Activated naive CD4-positive, alpha-beta T cell treated with anti-CD3 and anti-CD28 coated beads for 36 hours (primary cell): ENCODE measurements around the gene PRR20G. TPM values are rescaled to one million over a fixed set of nuclear protein-coding genes. Genes with fewer than 3 reads are reported as not detected.
"Not testable (repeated sequence)": the region's sequence is repeated elsewhere in the genome, so short reads cannot be mapped to it uniquely, and the experiment has no call there.

Experiments used
- CTCF ChIA-PET: fragments of 350-600 bp; sonication (Branson Sonifier 250); formaldehyde crosslinking; loops from one replicate; lab custom pipeline; 2021; ENCODE audit warnings: antibody characterized with exemption; lab: Charles Lee
- DNase-seq: peaks from one replicate; pipeline ENCODE4 v3.0.0-alpha.2; 2020
- H3K27ac Mint-ChIP-seq: one replicate; pipeline ENCODE4 v1.8.0; 2021; ENCODE audit warnings: mild to moderate bottlenecking, mixed read lengths
- H3K27me3 Mint-ChIP-seq: one replicate; pipeline ENCODE4 v1.8.0; 2021; ENCODE audit warnings: low read depth, mixed read lengths
- H3K36me3 Mint-ChIP-seq: one replicate; pipeline ENCODE4 v1.8.0; 2021; ENCODE audit warnings: low read depth, mixed read lengths
- H3K4me1 Mint-ChIP-seq: one replicate; pipeline ENCODE4 v1.8.0; 2021; ENCODE audit warnings: low read depth, mixed read lengths
- H3K4me3 Mint-ChIP-seq: one replicate; pipeline ENCODE4 v1.8.0; 2021; ENCODE audit warnings: mild to moderate bottlenecking, moderate library complexity, mixed read lengths
- H3K9me3 Mint-ChIP-seq: one replicate; pipeline ENCODE4 v1.8.0; 2021; ENCODE audit warnings: mixed read lengths
- intact Hi-C: fragments of 100-400 bp; cut with micrococcal nuclease; formaldehyde crosslinking; loops from one replicate; pipeline ENCODE4 v1.15.1; 2023
- total RNA-seq, 2 experiments: library from RNA; stranded (reverse); gene quantifications; one replicate each; pipeline ENCODE4 v1.2.3, GENCODE V29; 2021

The PRR20G gene
- total RNA-seq, 2 experiments from 2014 or later = not detected

DNA sequence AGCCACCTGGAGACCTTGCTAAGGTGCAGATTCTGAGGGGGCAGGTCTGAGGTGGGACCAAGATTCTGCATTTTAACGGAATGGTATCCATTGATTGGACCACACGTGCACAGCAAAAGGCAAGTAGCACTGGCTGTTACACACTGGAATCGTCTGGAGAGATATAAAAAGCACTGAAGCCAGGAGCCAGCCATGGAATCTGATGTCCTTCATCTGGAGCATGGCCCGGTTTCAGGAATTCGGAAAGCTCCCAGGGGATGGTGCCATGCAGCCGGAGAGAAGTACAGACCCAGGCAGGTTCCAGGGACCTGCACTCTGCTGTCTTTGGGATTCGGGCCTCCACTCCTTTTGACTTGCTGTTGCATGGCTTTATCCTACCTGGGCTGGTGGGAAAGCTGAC lies 28.8 kb upstream of the PRR20G start:
- H3K4me3 Mint-ChIP-seq = no peak overlapping the region
- H3K4me1 Mint-ChIP-seq = no peaks in the 10 kb centered on the region
- H3K9me3 Mint-ChIP-seq = no peaks in the 10 kb centered on the region
- intact Hi-C loops = no loop called here
- no peak overlapping the region for H3K27ac Mint-ChIP-seq
- H3K27me3 Mint-ChIP-seq = peaks cover 15% of the 10 kb centered on the region
- no peaks in the 10 kb centered on the region for H3K36me3 Mint-ChIP-seq
- no peak for DNase-seq
- CTCF ChIA-PET = no interaction called here

DNA sequence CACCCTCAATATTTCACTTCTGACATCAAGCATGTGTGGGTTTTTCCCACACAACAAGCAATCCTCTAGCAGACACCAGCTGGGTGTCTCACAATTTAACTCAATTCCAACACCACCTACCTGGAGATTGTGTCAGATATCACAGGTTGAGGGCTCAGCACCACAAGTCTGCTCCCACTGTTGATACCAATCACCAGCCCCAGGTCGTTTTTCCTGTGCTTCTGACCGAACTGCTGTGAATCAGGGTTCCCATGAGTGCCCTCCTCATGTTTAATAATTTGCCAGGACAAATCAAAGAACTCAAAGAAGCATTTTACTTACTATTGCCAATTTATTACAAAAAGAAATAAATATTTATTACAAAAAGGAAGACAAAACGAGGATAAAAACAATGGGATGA lies 25.0 kb upstream of the PRR20G start:
- Mint-ChIP-seq H3K9me3 (peaks cover 7% of the 10 kb centered on the region), H3K36me3 (no peaks in the 10 kb centered on the region), H3K27ac (no peak overlapping the region), H3K4me1 (no peaks in the 10 kb centered on the region), H3K4me3 (no peak overlapping the region), H3K27me3 (peaks cover 16% of the 10 kb centered on the region)
- no peak for DNase-seq
- intact Hi-C loops = no loop called here
- CTCF ChIA-PET = interaction anchor here (0.7 kb wide), 1 partner anchor 49 kb away, joined by 3 read pairs; no protein-coding TSS in a partner anchor

DNA sequence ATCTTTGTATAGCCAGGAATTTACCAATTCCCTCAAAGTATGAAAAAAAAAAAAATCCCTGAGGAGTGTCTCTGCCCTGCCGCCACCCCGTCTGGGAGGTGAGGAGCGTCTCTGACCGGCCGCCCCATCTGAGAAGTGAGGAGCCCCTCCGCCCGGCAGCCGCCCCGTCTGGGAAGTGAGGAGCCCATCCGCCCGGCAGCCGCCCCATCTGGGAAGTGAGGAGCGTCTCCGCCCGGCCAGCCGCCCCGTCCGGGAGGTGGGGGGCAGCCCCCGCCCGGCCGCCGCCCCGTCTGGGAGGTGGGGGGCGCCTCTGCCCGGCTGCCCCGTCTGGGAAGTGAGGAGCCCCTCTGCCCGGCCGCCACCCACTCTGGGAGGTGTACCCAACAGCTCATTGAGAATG lies 21.0 kb upstream of the PRR20G start:
- H3K4me1 Mint-ChIP-seq, H3K36me3 Mint-ChIP-seq, DNase-seq, CTCF ChIA-PET, H3K27ac Mint-ChIP-seq, H3K4me3 Mint-ChIP-seq, H3K9me3 Mint-ChIP-seq, H3K27me3 Mint-ChIP-seq, intact Hi-C loops: not testable (repeated sequence)

DNA sequence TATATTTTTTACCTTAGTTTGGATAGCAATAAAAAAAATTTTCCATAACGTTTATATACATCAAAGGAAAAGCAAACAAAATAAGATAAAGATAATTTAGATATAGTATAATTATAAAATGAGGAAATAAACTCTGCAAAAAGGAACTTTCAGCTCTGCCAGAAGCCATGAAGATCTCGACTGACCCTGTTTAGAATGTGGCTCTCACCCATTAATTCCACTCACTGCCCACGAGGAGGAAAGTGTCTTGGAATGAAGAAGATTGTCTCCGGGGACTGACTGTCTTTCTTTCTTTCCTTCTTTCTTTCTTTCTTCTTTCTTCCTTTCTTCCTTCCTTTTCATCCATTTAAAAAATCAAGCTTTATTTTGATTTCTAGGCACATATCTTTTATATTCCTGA lies 20.1 kb upstream of the PRR20G start:
- CTCF ChIA-PET = interaction anchor here (0.6 kb wide), 1 partner anchor 61 kb away, joined by 4 read pairs; no protein-coding TSS in a partner anchor
- Mint-ChIP-seq H3K9me3 (peaks cover 7% of the 10 kb centered on the region), H3K27me3 (peaks cover 9% of the 10 kb centered on the region), H3K4me3 (no peak overlapping the region), H3K4me1 (no peaks in the 10 kb centered on the region), H3K27ac (no peak overlapping the region), H3K36me3 (no peaks in the 10 kb centered on the region)
- no peak for DNase-seq
- intact Hi-C loops = no loop called here

DNA sequence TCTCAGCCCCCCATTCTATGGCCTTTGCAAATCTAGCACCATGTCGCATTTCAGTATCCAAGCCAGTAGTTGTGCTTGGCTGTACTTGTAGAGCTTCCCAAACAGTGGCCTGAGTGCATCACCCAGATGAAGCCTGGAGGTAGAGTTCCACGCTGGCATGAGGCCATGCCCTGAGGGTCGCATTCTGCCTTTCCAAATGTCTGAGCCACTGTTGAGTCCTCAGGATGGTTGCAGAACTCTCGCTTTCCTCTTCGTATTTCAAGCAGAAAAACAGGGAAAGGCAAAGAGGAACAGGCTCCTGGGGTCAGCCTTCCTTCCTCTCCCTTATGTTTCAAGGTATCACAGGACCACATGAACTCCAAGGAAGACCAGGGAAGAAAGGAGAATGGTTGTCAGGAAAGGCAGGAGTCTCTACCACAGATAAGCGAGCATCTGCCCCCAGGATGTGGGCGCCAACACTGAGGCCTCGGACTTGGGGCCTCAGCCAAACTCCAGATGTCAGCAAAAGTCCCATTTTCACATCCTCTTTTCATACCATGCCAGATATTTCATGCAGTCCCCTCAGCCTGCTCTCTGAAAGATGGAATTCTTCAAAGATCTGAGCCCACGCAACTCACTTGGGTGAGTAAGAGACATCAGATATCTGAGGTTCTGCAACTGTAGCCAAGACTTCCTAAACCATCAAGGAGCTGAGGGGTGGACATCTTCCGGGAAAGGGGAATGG lies 19.4 kb upstream of the PRR20G start:
- Mint-ChIP-seq H3K27ac (no peak overlapping the region), H3K9me3 (peaks cover 7% of the 10 kb centered on the region), H3K4me1 (no peaks in the 10 kb centered on the region), H3K4me3 (no peak overlapping the region), H3K27me3 (peaks cover 8% of the 10 kb centered on the region), H3K36me3 (no peaks in the 10 kb centered on the region)
- no peak for DNase-seq
- CTCF ChIA-PET = no interaction called here
- intact Hi-C loops = no loop called here

DNA sequence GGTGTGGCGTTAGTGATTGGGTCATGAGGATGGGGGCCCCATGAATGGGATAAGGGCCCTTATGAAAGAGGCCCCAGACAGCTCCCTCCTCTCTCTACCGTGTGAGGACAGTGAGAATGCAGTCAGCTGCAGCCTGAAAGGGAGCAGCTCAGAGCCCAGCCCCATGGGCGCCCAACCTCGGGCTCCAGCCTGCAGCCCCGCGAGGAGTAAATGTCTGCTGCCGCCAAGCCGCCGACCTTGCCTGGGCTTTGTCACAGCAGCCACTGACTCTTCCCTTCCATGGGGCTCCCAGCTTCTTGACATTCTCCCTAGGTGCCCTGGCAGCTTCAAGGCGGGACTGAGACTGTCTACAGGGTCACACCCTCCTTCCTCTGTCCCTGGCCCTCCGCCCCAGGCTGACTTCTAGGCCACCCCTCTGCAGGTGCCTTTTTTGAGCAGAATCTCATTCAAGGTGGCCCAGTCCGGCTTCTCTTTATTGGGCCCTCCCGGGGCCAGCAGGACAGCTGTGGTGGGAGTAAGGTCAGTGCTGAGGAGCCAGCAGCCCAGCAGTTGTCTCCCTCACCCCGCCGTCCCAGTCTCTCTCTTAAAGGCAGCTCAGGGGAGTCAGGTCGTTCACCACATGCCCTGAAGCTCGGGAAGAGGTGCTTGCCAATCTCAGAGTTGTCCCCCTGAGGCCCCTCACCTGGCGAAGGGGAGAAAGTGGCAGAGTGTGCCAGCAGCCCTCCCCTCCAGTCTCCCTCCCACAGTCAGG lies 18.7 kb upstream of the PRR20G start:
- CTCF ChIA-PET = no interaction called here
- H3K27ac Mint-ChIP-seq = no peak overlapping the region

DNA sequence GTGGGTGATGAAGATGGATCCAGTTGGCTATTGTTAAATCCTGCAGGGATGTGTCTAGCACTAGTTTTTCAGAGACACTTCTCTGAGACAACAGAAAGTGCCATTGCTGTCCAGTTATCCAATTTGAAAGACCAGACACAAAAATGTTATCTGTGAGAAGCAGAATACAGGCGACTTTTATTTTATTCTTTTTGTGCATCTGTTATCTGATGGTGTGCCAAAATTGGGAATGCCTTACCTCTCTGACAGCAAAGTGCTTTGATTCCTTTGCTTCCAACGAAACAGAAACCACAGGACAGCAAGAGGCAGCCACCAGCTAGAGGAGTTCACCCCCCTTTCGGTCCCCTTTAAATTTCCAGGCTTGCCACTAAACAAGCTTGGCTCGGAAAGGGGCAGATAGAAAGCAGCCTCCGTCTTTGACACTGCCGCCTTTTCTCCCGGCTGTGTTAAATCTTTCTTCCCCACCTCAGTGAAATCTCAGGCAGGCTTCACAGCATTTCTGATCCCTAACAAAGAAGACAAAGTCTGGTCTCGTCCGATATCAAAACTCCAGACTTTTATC lies 17.7 kb upstream of the PRR20G start:
- no peaks in the 10 kb centered on the region for H3K4me1 Mint-ChIP-seq
- intact Hi-C loops = no loop called here
- CTCF ChIA-PET = no interaction called here
- H3K4me3 Mint-ChIP-seq = no peak overlapping the region
- peaks cover 7% of the 10 kb centered on the region for H3K9me3 Mint-ChIP-seq
- H3K36me3 Mint-ChIP-seq = no peaks in the 10 kb centered on the region
- H3K27ac Mint-ChIP-seq = no peak overlapping the region
- peaks cover 8% of the 10 kb centered on the region for H3K27me3 Mint-ChIP-seq
- DNase-seq = no peak

More for the DNA sequence above, 18.7 kb upstream of the PRR20G start:
- Mint-ChIP-seq H3K4me1 (no peaks in the 10 kb centered on the region), H3K36me3 (no peaks in the 10 kb centered on the region), H3K27me3 (peaks cover 8% of the 10 kb centered on the region), H3K4me3 (no peak overlapping the region), H3K9me3 (peaks cover 7% of the 10 kb centered on the region)
- intact Hi-C loops = no loop called here
- no peak for DNase-seq

DNA sequence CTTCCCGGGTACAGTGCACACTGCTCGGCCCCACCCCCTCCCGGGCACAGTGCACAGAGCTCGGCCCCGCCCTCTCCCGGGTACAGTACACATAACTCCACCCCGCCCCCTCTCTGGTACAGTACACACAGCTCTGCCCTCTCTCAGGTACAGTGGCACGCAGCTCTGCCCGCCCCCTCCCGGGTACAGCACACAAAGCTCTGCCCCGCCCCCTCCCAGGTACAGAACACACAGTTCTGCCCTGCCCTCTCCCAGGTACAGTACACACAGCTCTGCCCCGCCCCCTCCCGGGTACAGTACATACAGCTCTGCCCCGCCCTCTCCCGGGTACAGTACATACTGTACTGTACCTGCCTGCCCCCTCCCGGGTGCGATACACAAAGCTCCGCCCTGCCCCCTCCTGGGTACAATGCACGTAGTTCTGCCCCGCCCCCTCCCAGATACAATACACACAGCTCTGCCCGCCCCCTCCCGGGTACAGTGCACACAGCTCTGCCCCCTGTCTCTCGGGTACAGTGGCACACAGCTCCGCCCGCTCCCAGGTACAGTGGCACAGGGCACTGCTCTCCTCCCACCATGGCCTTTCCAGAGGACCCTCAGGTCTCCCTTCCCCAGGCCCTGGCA lies 16.4 kb upstream of the PRR20G start:
- Mint-ChIP-seq H3K9me3 (peaks cover 7% of the 10 kb centered on the region), H3K27ac (no peak overlapping the region), H3K36me3 (no peaks in the 10 kb centered on the region), H3K4me1 (no peaks in the 10 kb centered on the region), H3K4me3 (no peak overlapping the region), H3K27me3 (peaks cover 10% of the 10 kb centered on the region)
- DNase-seq = no peak
- intact Hi-C loops = no loop called here
- CTCF ChIA-PET = no interaction called here

DNA sequence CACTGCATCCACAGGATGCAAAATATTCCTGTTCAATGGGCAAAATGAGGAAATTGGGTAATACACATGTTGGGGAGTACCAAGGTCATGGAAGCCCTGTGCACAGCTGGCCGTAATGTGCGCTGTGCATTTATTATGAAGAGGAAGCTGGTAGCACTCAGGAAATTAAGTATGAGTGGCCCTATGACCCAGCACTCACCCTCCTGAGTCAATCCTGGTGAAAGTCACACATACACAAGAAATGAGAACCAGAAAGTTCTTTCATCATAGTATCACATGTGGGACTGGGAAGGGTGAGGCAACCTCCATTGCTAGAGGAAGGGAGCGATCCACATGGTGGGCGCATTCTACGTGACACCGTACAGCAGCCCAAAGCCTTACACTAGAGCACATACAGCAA lies 11.4 kb upstream of the PRR20G start:
- peaks cover 9% of the 10 kb centered on the region for H3K27me3 Mint-ChIP-seq
- intact Hi-C loops = no loop called here
- no peak for DNase-seq
- no peak overlapping the region for H3K4me3 Mint-ChIP-seq
- peak overlapping the region; percentile 26 for H3K27ac Mint-ChIP-seq
- no peaks in the 10 kb centered on the region for H3K9me3 Mint-ChIP-seq
- CTCF ChIA-PET = no interaction called here
- no peaks in the 10 kb centered on the region for H3K4me1 Mint-ChIP-seq
- no peaks in the 10 kb centered on the region for H3K36me3 Mint-ChIP-seq

DNA sequence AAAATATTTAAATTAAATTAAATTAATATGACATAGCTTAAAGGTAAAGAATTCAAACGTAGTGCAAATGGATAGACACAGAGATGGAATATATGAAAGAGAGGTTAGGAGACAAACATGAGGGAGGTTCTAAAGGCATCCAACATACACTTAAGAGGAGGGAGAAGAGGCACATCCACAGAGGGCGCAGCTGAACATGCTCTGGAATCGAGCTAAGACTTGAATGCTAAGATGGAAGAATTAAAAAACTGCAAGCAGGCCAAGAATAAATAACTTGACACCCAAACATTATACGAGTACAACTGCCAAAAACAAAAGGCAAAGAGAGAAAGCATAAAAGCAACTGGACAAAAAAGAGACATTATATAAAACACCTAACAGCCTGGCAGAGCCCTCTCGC lies 9.1 kb upstream of the PRR20G start:
- Mint-ChIP-seq H3K27me3 (peaks cover 9% of the 10 kb centered on the region), H3K27ac (no peak overlapping the region), H3K9me3 (no peaks in the 10 kb centered on the region), H3K36me3 (no peaks in the 10 kb centered on the region), H3K4me3 (no peak overlapping the region), H3K4me1 (no peaks in the 10 kb centered on the region)
- intact Hi-C loops = no loop called here
- DNase-seq = no peak
- CTCF ChIA-PET = no interaction called here

DNA sequence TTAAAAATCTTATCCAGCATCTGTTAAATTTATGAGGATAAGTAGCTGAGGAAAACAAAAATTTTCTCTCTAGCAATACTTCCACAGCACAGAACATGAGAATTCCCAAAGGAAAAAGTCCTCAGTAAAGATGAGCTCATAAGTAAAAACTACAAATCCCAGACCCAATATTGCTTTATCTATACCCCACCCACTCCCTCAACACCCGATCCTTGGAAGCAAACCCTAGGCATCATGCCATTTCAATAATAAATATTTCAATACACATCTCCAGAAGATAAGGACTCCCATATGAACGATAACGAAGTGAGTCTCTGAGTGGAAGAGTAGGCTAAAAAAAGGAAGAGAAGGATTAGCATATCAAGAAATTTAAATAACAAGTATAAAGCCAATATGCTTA lies 8.3 kb upstream of the PRR20G start:
- no peak for DNase-seq
- no peaks in the 10 kb centered on the region for H3K9me3 Mint-ChIP-seq
- CTCF ChIA-PET = no interaction called here
- H3K27me3 Mint-ChIP-seq = peaks cover 9% of the 10 kb centered on the region
- H3K36me3 Mint-ChIP-seq = no peaks in the 10 kb centered on the region
- intact Hi-C loops = no loop called here
- H3K4me3 Mint-ChIP-seq = no peak overlapping the region
- no peak overlapping the region for H3K27ac Mint-ChIP-seq
- no peaks in the 10 kb centered on the region for H3K4me1 Mint-ChIP-seq

DNA sequence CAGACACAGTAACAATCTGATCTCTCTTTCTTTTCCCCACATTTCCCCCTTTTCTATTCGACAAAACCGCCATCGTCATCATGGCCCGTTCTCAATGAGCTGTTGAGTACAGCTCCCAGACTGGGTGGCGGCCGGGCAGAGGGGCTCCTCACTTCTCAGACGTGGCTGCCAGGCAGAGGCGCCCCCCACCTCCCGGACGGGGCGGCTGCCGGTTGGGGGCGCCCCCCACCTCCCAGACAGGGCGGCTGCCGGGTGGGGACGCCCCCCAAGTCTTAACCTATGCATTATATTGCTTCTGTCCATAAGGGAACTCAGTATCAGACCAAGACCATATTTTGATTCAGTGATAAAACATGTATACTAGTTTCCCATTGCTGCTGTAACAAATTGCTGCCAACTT lies 5.8 kb upstream of the PRR20G start:
- intact Hi-C loops, H3K36me3 Mint-ChIP-seq, H3K4me3 Mint-ChIP-seq, CTCF ChIA-PET, H3K9me3 Mint-ChIP-seq, H3K27ac Mint-ChIP-seq, H3K4me1 Mint-ChIP-seq, DNase-seq: not testable (repeated sequence)
- H3K27me3 Mint-ChIP-seq = peaks cover 12% of the 10 kb centered on the region
